Colonic mucosa (tissue), 4 donors: ENCODE data around the gene COL7A1. TPM values are rescaled to one million over a fixed set of nuclear protein-coding genes. Genes with fewer than 3 reads are reported as not detected.

ENCODE experiments used
- DNase-seq: peaks from one replicate; pipeline ENCODE4 v3.0.0-alpha.2; 2020
- H3K27ac ChIP-seq: fragments of 200-600 bp; one replicate; pipeline ENCODE4 v1.8.0; 2021
- H3K27me3 ChIP-seq: fragments of 200-600 bp; one replicate; pipeline ENCODE4 v1.8.0; 2021
- H3K36me3 ChIP-seq: fragments of 200-600 bp; one replicate; pipeline ENCODE4 v1.8.0; 2021
- H3K4me1 ChIP-seq: fragments of 200-600 bp; one replicate; pipeline ENCODE4 v1.8.0; 2021; ENCODE audit warnings: mild to moderate bottlenecking
- H3K4me3 ChIP-seq: fragments of 200-600 bp; one replicate; pipeline ENCODE4 v1.8.0; 2021
- H3K9ac ChIP-seq, 2 donors: one replicate each; pipeline ENCODE4 v1.7.0; 2013; ENCODE audit warnings: control low read depth in 2 of 2, low read depth in 2 of 2, low read length in 2 of 2
- H3K9me3 ChIP-seq: fragments of 200-600 bp; one replicate; pipeline ENCODE4 v1.8.0; 2021
- intact Hi-C: fragments of 100-400 bp; cut with DNase I; formaldehyde crosslinking; loops from one replicate; pipeline ENCODE4 v1.14.1; 2022
- total RNA-seq, 2 donors: library from RNA; stranded (reverse); fragmentation: NEBNext Ultra II Directional in 1 of 2; extraction: Animal tissue kit (Norgen Biotek cat#: 25700) in 1 of 2; gene quantifications; one replicate each; pipeline ENCODE4 v1.2.1, GENCODE V29; 2021
- TF ChIP-seq, protein P1 (sequence below): fragments of 200-600 bp; IDR thresholded peaks from one replicate; pipeline ENCODE4 v1.8.0; 2022; ENCODE audit warnings: antibody characterized with exemption, mild to moderate bottlenecking
- donor health status: healthy.
- donor health status: DM: no; HTN: no; CAD: no.
- donor health status: DM: no; HTN: no; CAD: no.

Gene COL7A1
- total RNA-seq, 2 donors from 2014 or later = 3.8 to 5.1 TPM

DNA sequence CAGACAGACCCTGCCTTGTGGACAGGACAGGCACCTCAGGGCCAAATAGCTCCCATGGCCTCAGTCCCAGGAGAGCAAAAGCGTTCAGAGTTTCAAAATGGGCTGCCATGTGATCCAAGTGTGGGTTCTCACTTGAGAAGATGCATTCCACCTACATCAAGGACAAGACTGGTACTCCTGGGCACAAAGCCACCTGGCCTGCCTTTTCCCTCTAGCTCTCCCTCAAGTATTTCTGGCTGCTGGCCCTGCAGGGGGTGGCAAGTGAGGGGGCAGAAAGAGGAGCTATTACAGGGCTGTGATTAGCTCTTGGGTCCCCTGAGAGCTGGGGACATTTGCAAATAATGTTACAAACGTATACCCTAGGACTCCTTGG lies 6.5 kb upstream of the COL7A1 start:
- TF ChIP-seq, protein P1, sequence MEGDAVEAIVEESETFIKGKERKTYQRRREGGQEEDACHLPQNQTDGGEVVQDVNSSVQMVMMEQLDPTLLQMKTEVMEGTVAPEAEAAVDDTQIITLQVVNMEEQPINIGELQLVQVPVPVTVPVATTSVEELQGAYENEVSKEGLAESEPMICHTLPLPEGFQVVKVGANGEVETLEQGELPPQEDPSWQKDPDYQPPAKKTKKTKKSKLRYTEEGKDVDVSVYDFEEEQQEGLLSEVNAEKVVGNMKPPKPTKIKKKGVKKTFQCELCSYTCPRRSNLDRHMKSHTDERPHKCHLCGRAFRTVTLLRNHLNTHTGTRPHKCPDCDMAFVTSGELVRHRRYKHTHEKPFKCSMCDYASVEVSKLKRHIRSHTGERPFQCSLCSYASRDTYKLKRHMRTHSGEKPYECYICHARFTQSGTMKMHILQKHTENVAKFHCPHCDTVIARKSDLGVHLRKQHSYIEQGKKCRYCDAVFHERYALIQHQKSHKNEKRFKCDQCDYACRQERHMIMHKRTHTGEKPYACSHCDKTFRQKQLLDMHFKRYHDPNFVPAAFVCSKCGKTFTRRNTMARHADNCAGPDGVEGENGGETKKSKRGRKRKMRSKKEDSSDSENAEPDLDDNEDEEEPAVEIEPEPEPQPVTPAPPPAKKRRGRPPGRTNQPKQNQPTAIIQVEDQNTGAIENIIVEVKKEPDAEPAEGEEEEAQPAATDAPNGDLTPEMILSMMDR = no peak
- H3K9ac ChIP-seq = no peak overlapping the region
- peaks cover 51% of the 10 kb centered on the region for H3K36me3 ChIP-seq
- no peaks in the 10 kb centered on the region for H3K27me3 ChIP-seq
- intact Hi-C loops = no loop called here
- no peak overlapping the region for H3K27ac ChIP-seq
- no peaks in the 10 kb centered on the region for H3K9me3 ChIP-seq
- H3K4me3 ChIP-seq = no peak overlapping the region
- peaks cover 7% of the 10 kb centered on the region for H3K4me1 ChIP-seq
- DNase-seq = no peak

DNA sequence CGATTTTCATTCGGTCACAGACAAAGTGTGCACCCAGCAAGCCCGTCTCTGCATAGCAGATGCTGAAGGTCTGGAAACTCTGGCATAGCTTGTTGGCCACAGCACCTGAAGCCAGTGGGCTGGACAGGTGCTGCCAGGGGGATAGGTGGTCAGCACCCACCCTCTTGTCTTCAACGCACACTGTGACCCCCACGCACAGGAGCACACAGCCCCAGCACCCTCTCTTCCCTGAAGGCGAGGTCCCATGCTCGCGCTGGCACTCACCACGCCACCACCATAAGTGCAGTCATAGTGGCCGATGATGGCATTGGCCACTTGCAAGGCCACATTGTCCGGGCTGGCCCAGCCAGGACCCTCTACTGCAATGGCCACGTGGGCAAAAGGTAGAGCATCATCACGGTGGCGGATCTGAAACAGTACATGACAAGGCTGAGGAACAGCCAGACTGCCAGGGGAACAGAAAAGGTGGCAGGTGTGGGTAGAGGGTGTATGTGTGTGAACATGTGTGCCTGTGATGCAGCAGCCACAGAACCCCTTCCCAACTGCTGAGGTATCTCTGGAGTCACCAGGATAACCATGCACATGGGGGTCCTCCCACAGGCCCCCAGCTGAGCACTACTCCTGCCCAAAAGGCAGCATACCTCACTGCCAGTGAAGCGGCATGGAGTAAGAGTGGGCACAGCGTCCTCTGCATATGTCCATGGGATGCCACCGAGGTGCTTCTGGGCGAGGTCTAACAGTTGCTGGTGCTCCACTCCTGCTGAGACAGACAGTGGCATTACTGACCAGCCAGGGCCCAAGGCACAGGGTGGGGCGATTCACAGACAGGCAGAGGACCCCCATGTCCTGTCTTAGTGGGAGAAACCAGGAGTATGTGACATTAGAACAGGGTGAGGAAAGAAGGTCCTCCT lies 5.8 kb upstream of the COL7A1 start:
- Histone ChIP-seq H3K27me3 (no peaks in the 10 kb centered on the region), H3K27ac (no peak overlapping the region), H3K4me1 (peaks cover 7% of the 10 kb centered on the region), H3K36me3 (peaks cover 51% of the 10 kb centered on the region), H3K4me3 (no peak overlapping the region), H3K9me3 (no peaks in the 10 kb centered on the region), H3K9ac (no peak overlapping the region)
- intact Hi-C loops = no loop called here
- TF ChIP-seq, protein P1 = no peak
- DNase-seq = no peak

DNA sequence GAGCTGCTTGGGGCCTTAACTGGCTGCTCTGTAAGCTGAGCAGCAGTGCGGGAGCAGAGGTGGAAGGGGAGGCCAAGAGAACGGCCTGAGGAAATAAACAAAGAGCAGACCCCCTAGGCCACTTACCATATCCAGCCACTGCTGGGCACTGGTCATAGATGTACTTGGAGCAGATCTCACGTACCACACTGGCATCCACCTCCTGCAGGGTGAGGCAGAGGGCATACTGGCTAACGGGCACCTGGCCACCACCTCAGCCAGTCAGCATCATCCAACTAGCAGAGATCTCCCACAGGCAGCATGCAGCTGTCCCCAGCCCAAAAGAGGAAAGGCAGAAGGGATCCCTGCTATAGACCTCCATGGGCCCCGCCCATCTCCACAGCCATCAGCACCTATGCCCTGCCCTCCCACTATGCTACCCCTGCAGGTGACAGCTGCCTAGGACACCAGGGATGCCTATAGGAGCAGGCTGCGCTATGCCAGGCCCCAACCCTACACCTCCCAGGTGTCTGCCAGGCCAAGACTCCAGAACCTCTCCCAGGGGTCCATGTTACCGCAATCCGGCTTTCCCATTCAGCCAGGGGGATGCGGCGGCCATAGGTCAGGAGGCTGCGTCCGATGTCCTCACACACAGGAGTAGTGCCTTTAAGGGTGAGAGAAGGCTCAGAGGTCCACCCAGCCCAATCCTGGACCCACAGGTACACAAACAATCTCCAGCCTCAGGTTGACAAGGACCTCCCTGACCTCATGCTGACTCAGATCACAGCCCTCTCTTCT lies 4.6 kb upstream of the COL7A1 start:
- TF ChIP-seq, protein P1 = no peak
- peak overlapping the region; percentile 65 for H3K27ac ChIP-seq

DNA sequence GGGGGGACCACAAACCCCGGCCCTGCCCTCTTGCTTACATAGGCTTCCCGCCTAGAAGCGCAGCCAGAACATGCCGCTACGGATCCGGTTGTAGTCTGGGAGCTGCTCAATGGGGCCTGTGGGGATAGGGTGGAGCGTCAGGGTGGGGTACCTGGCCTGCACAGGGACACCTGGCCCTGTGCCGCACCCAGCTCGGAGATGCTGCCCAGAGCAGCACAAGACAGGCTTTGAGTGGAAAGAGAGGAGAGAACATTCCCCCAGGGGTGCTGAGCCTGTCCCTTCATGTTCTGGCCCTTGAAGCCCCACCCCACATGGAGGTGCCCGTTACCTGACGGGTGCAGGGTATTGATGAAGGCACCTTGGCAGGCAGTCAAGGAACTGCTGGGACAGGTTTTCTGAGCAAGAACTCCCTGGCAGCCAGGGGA lies 4.0 kb upstream of the COL7A1 start:
- no peaks in the 10 kb centered on the region for H3K9me3 ChIP-seq
- H3K36me3 ChIP-seq = peaks cover 34% of the 10 kb centered on the region
- DNase-seq = no peak
- H3K27me3 ChIP-seq = peaks cover 9% of the 10 kb centered on the region
- TF ChIP-seq, protein P1 = no peak
- peak overlapping the region; percentile 65 for H3K27ac ChIP-seq
- intact Hi-C loops = no loop called here
- H3K4me1 ChIP-seq = peaks cover 10% of the 10 kb centered on the region
- no peak overlapping the region for H3K4me3 ChIP-seq
- H3K9ac ChIP-seq = peak overlapping the region in 1 of 2 donors; percentile 13

More for the DNA sequence above, 4.6 kb upstream of the COL7A1 start:
- no peak for DNase-seq
- peak overlapping the region in 1 of 2 donors; percentile 13 for H3K9ac ChIP-seq
- H3K36me3 ChIP-seq = peaks cover 40% of the 10 kb centered on the region
- peaks cover 10% of the 10 kb centered on the region for H3K4me1 ChIP-seq
- peaks cover 4% of the 10 kb centered on the region for H3K27me3 ChIP-seq
- intact Hi-C loops = no loop called here
- no peaks in the 10 kb centered on the region for H3K9me3 ChIP-seq
- no peak overlapping the region for H3K4me3 ChIP-seq

DNA sequence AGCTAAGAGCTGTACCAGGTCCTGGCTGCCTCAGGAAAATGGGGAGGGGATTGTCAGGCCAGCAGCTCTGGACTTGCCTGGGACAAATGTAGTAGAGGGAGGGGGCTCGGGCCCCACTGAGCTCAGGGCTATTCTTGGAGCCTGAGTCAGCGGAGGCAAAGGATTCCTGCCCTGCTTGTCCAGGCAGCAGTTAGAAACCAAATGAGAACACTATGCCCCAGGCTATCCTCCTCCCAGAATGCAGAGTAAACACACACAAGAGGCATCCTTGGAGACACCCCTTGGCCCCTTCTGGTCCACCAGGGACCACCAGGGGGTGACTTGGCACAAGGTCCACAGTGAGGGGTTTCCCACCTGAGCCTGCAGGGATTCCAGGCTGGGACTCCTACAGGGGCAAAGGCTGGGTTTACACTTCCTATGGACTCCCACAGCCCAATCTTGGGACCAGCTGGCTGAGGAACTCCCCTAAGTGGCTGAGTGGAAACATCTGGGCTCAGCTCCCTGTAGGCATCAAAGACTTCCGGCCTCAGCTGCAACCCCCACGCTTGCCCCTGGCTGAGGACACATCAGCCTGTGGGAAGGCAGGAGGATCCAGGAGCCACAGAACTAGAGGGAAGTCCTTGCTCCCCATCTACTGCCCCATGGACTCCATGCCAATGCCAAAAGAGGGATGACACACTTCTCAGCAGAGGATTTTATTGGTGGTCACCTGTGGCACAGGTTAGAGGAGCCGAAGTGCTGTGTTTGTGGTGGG lies 3.4 kb upstream of the COL7A1 start:
- Histone ChIP-seq H3K36me3 (peaks cover 29% of the 10 kb centered on the region), H3K9ac (peak overlapping the region in 1 of 2 donors; percentile 13), H3K27me3 (peaks cover 9% of the 10 kb centered on the region), H3K9me3 (no peaks in the 10 kb centered on the region), H3K27ac (peak overlapping the region; percentile 65), H3K4me1 (peaks cover 10% of the 10 kb centered on the region), H3K4me3 (no peak overlapping the region)
- no peak for DNase-seq
- intact Hi-C loops = no loop called here
- TF ChIP-seq, protein P1 = no peak
